CD4-positive, alpha-beta memory T cell (primary cell): ENCODE data around the gene PEBP1. TPM values are rescaled to one million over a fixed set of nuclear protein-coding genes. Genes with fewer than 3 reads are reported as not detected.
A peak's percentile ranks its signal among the peaks of the same experiment; 100 is the strongest.

Experiments used
- CTCF ChIA-PET: fragments of 350-600 bp; sonication (Branson Sonifier 250); formaldehyde crosslinking; loops from one replicate; lab custom pipeline; 2021; ENCODE audit warnings: inconsistent platforms; ENCODE audit not compliant: partially characterized antibody; lab: Charles Lee
- POLR2A ChIA-PET: fragments of 350-600 bp; sonication (Branson Sonifier 250); formaldehyde crosslinking; loops from one replicate; lab custom pipeline; 2021; ENCODE audit not compliant: partially characterized antibody; lab: Charles Lee
- DNase-seq, 5 donors: peaks; one replicate each; pipeline versions ENCODE4 v3.0.0 to v3.0.0-alpha.2; 2020 to 2022; ENCODE audit warnings: mixed read lengths in 1 of 5
- H3K27ac ChIP-seq: one replicate; pipeline ENCODE4 v1.7.0; 2013; ENCODE audit warnings: low read depth, low read length
- H3K27me3 ChIP-seq: 2 replicates; pipeline ENCODE4 v1.7.0; 2013; ENCODE audit warnings: mild to moderate bottlenecking, low read length, moderate library complexity; ENCODE audit not compliant: insufficient read depth
- H3K36me3 ChIP-seq: 2 replicates; pipeline ENCODE4 v1.7.0; 2013; ENCODE audit warnings: mild to moderate bottlenecking, low read length, moderate library complexity; ENCODE audit not compliant: insufficient read depth
- H3K4me1 ChIP-seq: 2 replicates; pipeline ENCODE4 v1.7.0; 2013; ENCODE audit warnings: mild to moderate bottlenecking, low read length, moderate library complexity; ENCODE audit not compliant: insufficient read depth
- H3K4me3 ChIP-seq, 2 donors: one replicate each; pipeline ENCODE4 v1.7.0; 2013; ENCODE audit warnings: low read length in 2 of 2, mild to moderate bottlenecking in 1 of 2
- H3K9me3 ChIP-seq, 2 donors: one replicate each; pipeline ENCODE4 v1.7.0; 2013; ENCODE audit warnings: low read length in 2 of 2, control low read depth in 1 of 2; ENCODE audit not compliant: control insufficient read depth in 1 of 2
- H3K27ac Mint-ChIP-seq, 7 donors: one replicate each; pipeline ENCODE4 v1.8.0; 2020 to 2021; ENCODE audit warnings: mixed read lengths in 7 of 7, mild to moderate bottlenecking in 6 of 7, inconsistent platforms in 3 of 7, moderate library complexity in 3 of 7
- H3K27me3 Mint-ChIP-seq, 2 donors: one replicate each; pipeline ENCODE4 v1.8.0; 2020 to 2021; ENCODE audit warnings: mixed read lengths in 2 of 2
- H3K36me3 Mint-ChIP-seq, 2 donors: one replicate each; pipeline ENCODE4 v1.8.0; 2020 to 2021; ENCODE audit warnings: mixed read lengths in 2 of 2, inconsistent platforms in 1 of 2, mild to moderate bottlenecking in 1 of 2
- H3K4me1 Mint-ChIP-seq, 4 donors: one replicate each; pipeline ENCODE4 v1.8.0; 2020 to 2021; ENCODE audit warnings: mixed read lengths in 4 of 4, mild to moderate bottlenecking in 1 of 4
- H3K4me3 Mint-ChIP-seq, 8 donors: one replicate each; pipeline ENCODE4 v1.8.0; 2020 to 2021; ENCODE audit warnings: mixed read lengths in 8 of 8, mild to moderate bottlenecking in 7 of 8, moderate library complexity in 6 of 8, inconsistent platforms in 3 of 8
- H3K9me3 Mint-ChIP-seq, 8 donors: one replicate each; pipeline ENCODE4 v1.8.0; 2020 to 2021; ENCODE audit warnings: mixed read lengths in 8 of 8, mild to moderate bottlenecking in 5 of 8, inconsistent platforms in 3 of 8, moderate library complexity in 1 of 8
- intact Hi-C: fragments of 100-400 bp; cut with micrococcal nuclease; formaldehyde crosslinking; loops from one replicate; pipeline ENCODE4 v1.15.1; 2023
- polyA plus RNA-seq, 2 donors: library from polyadenylated mRNA; unstranded; fragments of 300-500 nt; fragmentation: Illumina TruSeq; gene quantifications; one replicate each; pipeline ENCODE4 v1.2.3, GENCODE V29; 2021
- total RNA-seq, 2 experiments: library from RNA; stranded (reverse); gene quantifications; one replicate each; pipeline ENCODE4 v1.2.3, GENCODE V29; 2021

PEBP1 gene
- total and polyA plus RNA-seq, 4 experiments from 2014 or later = 95.9 to 422 (median 226) TPM

- Mint-ChIP-seq H3K4me1 (peaks cover 6 to 17% (median 11%) of the 10 kb centered on the region in 4 donors), H3K27ac (peak overlapping the region; percentile 76 to 96 (median 86)), H3K36me3 (no peaks in the 10 kb centered on the region), H3K27me3 (no peaks in the 10 kb centered on the region), H3K4me3 (peak overlapping the region in 6 of 8 donors; percentile 5 to 70 (median 20)), H3K9me3 (no peaks in the 10 kb centered on the region)
- Histone ChIP-seq H3K27me3 (no peaks in the 10 kb centered on the region), H3K4me3 (no peak overlapping the region), H3K36me3 (no peaks in the 10 kb centered on the region), H3K27ac (peak overlapping the region; percentile 47), H3K4me1 (peaks cover 10% of the 10 kb centered on the region), H3K9me3 (no peaks in the 10 kb centered on the region)
- ChIA-PET CTCF (interaction anchor here (0.7 to 4.2 kb wide), 34 partner anchors 8 to 1425 kb away, joined by 3 to 59 read pairs (median 4); partner anchors contain the start of genes PEBP1, SUDS3 and TAOK3), POLR2A (interaction anchor here (0.8 to 2.7 kb wide), 4 partner anchors 16 to 255 kb away, joined by 3 to 17 read pairs (median 9); partner anchors contain the start of genes PEBP1, SUDS3 and TAOK3)
- peak; percentile 47 to 68 (median 59) for DNase-seq
- intact Hi-C loops = loop anchor here (1.0 kb wide), 2 partner anchors 16 to 256 kb away; partner anchors contain the start of genes PEBP1 and SUDS3
These were observed 15.2 kb upstream of the PEBP1 start for GRCh38 chr12:118120579-118121363.

GRCh38 chr12:118122264-118122663 lies 13.7 kb upstream of the PEBP1 start:
- DNase-seq = no peak
- peaks cover 10% of the 10 kb centered on the region for H3K4me1 ChIP-seq
- H3K9me3 ChIP-seq = no peaks in the 10 kb centered on the region
- H3K4me1 Mint-ChIP-seq = peaks cover 6 to 17% (median 11%) of the 10 kb centered on the region in 4 donors
- H3K9me3 Mint-ChIP-seq = no peaks in the 10 kb centered on the region
- no peaks in the 10 kb centered on the region for H3K27me3 ChIP-seq
- ChIA-PET POLR2A (interaction anchor here (2.5 kb wide), 1 partner anchor 15 kb away, joined by 14 read pairs; the partner anchor contains the start of gene PEBP1), CTCF (interaction anchor here (0.7 to 4.2 kb wide), 10 partner anchors 9 to 255 kb away, joined by 3 to 59 read pairs (median 6); partner anchors contain the start of genes PEBP1 and SUDS3)
- no peaks in the 10 kb centered on the region for H3K27me3 Mint-ChIP-seq
- H3K27ac ChIP-seq = no peak overlapping the region
- H3K36me3 ChIP-seq = no peaks in the 10 kb centered on the region
- intact Hi-C loops = no loop called here
- peak overlapping the region in 1 of 7 donors; percentile 55 for H3K27ac Mint-ChIP-seq
- H3K4me3 Mint-ChIP-seq = no peak overlapping the region
- H3K36me3 Mint-ChIP-seq = no peaks in the 10 kb centered on the region
- no peak overlapping the region for H3K4me3 ChIP-seq

- no peak for DNase-seq
- no peaks in the 10 kb centered on the region for H3K9me3 Mint-ChIP-seq
- ChIA-PET CTCF (interaction anchor here (1.2 to 1.8 kb wide), 3 partner anchors 12 to 251 kb away, joined by 3 to 7 read pairs (median 3); partner anchors contain the start of genes PEBP1 and SUDS3), POLR2A (no interaction called here)
- Histone ChIP-seq H3K4me3 (no peak overlapping the region), H3K27me3 (no peaks in the 10 kb centered on the region), H3K36me3 (no peaks in the 10 kb centered on the region), H3K9me3 (no peaks in the 10 kb centered on the region), H3K4me1 (peaks cover 10% of the 10 kb centered on the region), H3K27ac (no peak overlapping the region)
- H3K4me1 Mint-ChIP-seq = peaks cover 6 to 17% (median 11%) of the 10 kb centered on the region in 4 donors
- no peak overlapping the region for H3K4me3 Mint-ChIP-seq
- H3K27ac Mint-ChIP-seq = no peak overlapping the region
- H3K27me3 Mint-ChIP-seq = no peaks in the 10 kb centered on the region
- intact Hi-C loops = no loop called here
- H3K36me3 Mint-ChIP-seq = no peaks in the 10 kb centered on the region
These were observed 11.5 kb upstream of the PEBP1 start for GRCh38 chr12:118124333-118124874.

- no peaks in the 10 kb centered on the region for H3K27me3 Mint-ChIP-seq
- POLR2A ChIA-PET = no interaction called here
These were observed 10.2 kb upstream of the PEBP1 start for GRCh38 chr12:118125743-118126118.

GRCh38 chr12:118126119-118126757 lies 9.7 kb upstream of the PEBP1 start:
- Mint-ChIP-seq H3K4me3 (no peak overlapping the region), H3K27ac (no peak overlapping the region), H3K36me3 (no peaks in the 10 kb centered on the region), H3K27me3 (no peaks in the 10 kb centered on the region), H3K4me1 (peaks cover 0 to 3% (median 1%) of the 10 kb centered on the region in 4 donors), H3K9me3 (no peaks in the 10 kb centered on the region)
- H3K9me3 ChIP-seq = no peaks in the 10 kb centered on the region
- intact Hi-C loops = no loop called here
- POLR2A ChIA-PET = no interaction called here
- H3K4me1 ChIP-seq = peaks cover under 1% of the 10 kb centered on the region
- no peak overlapping the region for H3K4me3 ChIP-seq
- H3K36me3 ChIP-seq = no peaks in the 10 kb centered on the region
- DNase-seq = no peak
- H3K27ac ChIP-seq = no peak overlapping the region
- H3K27me3 ChIP-seq = no peaks in the 10 kb centered on the region
- CTCF ChIA-PET = no interaction called here

More at GRCh38 chr12:118125743-118126118, 10.2 kb upstream of the PEBP1 start:
- no peak for DNase-seq
- H3K36me3 Mint-ChIP-seq = no peaks in the 10 kb centered on the region
- Histone ChIP-seq H3K9me3 (no peaks in the 10 kb centered on the region), H3K4me3 (no peak overlapping the region), H3K36me3 (no peaks in the 10 kb centered on the region), H3K27me3 (no peaks in the 10 kb centered on the region), H3K27ac (no peak overlapping the region), H3K4me1 (peaks cover 4% of the 10 kb centered on the region)
- CTCF ChIA-PET = no interaction called here
- intact Hi-C loops = no loop called here
- H3K27ac Mint-ChIP-seq = no peak overlapping the region
- peaks cover under 1 to 7% (median 5%) of the 10 kb centered on the region in 4 donors for H3K4me1 Mint-ChIP-seq
- H3K9me3 Mint-ChIP-seq = no peaks in the 10 kb centered on the region
- H3K4me3 Mint-ChIP-seq = no peak overlapping the region

GRCh38 chr12:118127867-118128266 lies 8.1 kb upstream of the PEBP1 start:
- no peak overlapping the region for H3K4me3 Mint-ChIP-seq
- Histone ChIP-seq H3K9me3 (no peaks in the 10 kb centered on the region), H3K36me3 (no peaks in the 10 kb centered on the region), H3K4me3 (no peak overlapping the region), H3K27ac (no peak overlapping the region), H3K27me3 (no peaks in the 10 kb centered on the region), H3K4me1 (peaks cover 8% of the 10 kb centered on the region)
- CTCF ChIA-PET = interaction anchor here (1.2 kb wide), 1 partner anchor 11 kb away, joined by 3 read pairs; no protein-coding TSS in a partner anchor
- intact Hi-C loops = no loop called here
- no peaks in the 10 kb centered on the region for H3K36me3 Mint-ChIP-seq
- POLR2A ChIA-PET = interaction anchor here (0.6 kb wide), 1 partner anchor 64 kb away, joined by 3 read pairs; no protein-coding TSS in a partner anchor
- H3K27me3 Mint-ChIP-seq = no peaks in the 10 kb centered on the region
- DNase-seq = no peak
- H3K4me1 Mint-ChIP-seq = peaks cover 4 to 13% (median 5%) of the 10 kb centered on the region in 4 donors
- no peak overlapping the region for H3K27ac Mint-ChIP-seq
- no peaks in the 10 kb centered on the region for H3K9me3 Mint-ChIP-seq
